GM23338 (cell line): Measurements from ENCODE around the gene BNIP5.

ENCODE experiments used
- CTCF ChIP-seq, 2 experiments: fragments of 200-600 bp in 1 of 2; sonication (generic) in 1 of 2; conservative IDR thresholded peaks; 2 replicates each; pipeline versions ENCODE4 v1.5.1 to v1.6.1; 2016 to 2017; ENCODE audit warnings: antibody characterized with exemption in 2 of 2, low read depth in 2 of 2, mild to moderate bottlenecking in 2 of 2, moderate library complexity in 1 of 2
- EZH2 ChIP-seq: fragments of 200-600 bp; sonication (generic); IDR thresholded peaks from one replicate; pipeline ENCODE4 v1.8.0; 2017; ENCODE audit warnings: antibody characterized with exemption, mild to moderate bottlenecking, low read depth; ENCODE audit not compliant: unreplicated experiment
- REST ChIP-seq: IDR thresholded peaks from one replicate; pipeline ENCODE4 v1.6.1; 2018; ENCODE audit warnings: antibody characterized with exemption; ENCODE audit not compliant: unreplicated experiment
- ZNF114 ChIP-seq: fragments of 250-450 bp; sonication (Bioruptor Pico); IDR thresholded peaks from 2 replicates; pipeline ENCODE4 v1.5.0; 2020; ENCODE audit warnings: mild to moderate bottlenecking, moderate library complexity
- ZNF331 ChIP-seq: fragments of 250-450 bp; sonication (Bioruptor Pico); IDR thresholded peaks from 2 replicates; pipeline ENCODE4 v1.5.0; 2020; ENCODE audit warnings: low read depth, mild to moderate bottlenecking, moderate library complexity

GRCh38 chr6:36333171-36333895 lies 3.4 kb downstream of the BNIP5 start:
- TF ChIP-seq ZNF114 (no peak), EZH2 (no peak), CTCF (conservative IDR thresholded peaks at IDR 0.05; ENCODE audit: low read depth in 2 of 2) (no peak), REST (no peak), ZNF331 (CRISPR knock-in tag) (no peak)
